Neural progenitor cell (in vitro differentiated cells): ENCODE results near the gene NDUFS8.

Source experiments
- EZH2 ChIP-seq: fragments of 200-600 bp; sonication (generic); IDR thresholded peaks from 2 replicates; pipeline ENCODE4 v1.6.1; 2017; ENCODE audit warnings: antibody characterized with exemption, mild to moderate bottlenecking, moderate library complexity
- EZH2phosphoT487 ChIP-seq: fragments of 200-600 bp; sonication (generic); IDR thresholded peaks from 2 replicates; pipeline ENCODE4 v1.6.1; 2017; ENCODE audit warnings: antibody characterized with exemption
- TF ChIP-seq, protein P1 (sequence below): fragments of 200-600 bp; sonication (generic); IDR thresholded peaks from 2 replicates; pipeline ENCODE4 v1.5.1; 2017; ENCODE audit warnings: antibody characterized with exemption, mild to moderate bottlenecking

- TF ChIP-seq, protein P1, sequence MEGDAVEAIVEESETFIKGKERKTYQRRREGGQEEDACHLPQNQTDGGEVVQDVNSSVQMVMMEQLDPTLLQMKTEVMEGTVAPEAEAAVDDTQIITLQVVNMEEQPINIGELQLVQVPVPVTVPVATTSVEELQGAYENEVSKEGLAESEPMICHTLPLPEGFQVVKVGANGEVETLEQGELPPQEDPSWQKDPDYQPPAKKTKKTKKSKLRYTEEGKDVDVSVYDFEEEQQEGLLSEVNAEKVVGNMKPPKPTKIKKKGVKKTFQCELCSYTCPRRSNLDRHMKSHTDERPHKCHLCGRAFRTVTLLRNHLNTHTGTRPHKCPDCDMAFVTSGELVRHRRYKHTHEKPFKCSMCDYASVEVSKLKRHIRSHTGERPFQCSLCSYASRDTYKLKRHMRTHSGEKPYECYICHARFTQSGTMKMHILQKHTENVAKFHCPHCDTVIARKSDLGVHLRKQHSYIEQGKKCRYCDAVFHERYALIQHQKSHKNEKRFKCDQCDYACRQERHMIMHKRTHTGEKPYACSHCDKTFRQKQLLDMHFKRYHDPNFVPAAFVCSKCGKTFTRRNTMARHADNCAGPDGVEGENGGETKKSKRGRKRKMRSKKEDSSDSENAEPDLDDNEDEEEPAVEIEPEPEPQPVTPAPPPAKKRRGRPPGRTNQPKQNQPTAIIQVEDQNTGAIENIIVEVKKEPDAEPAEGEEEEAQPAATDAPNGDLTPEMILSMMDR = no peak
- TF ChIP-seq EZH2 = no peak
- TF ChIP-seq EZH2phosphoT487 = no peak
Measured at GRCh38 chr11:68082481-68082880, 52.0 kb downstream of the NDUFS8 start.
